ENCODE results near the gene SOX11. TPM values are rescaled to one million over a fixed set of nuclear protein-coding genes. Genes with fewer than 3 reads are reported as not detected.

SOX11 gene
- total and polyA plus RNA-seq, 2 of the 8 experiments (the other 6 are each of a cell fraction or from before 2014, with no cell fraction given): 9.0 to 55.6 TPM

DNA sequence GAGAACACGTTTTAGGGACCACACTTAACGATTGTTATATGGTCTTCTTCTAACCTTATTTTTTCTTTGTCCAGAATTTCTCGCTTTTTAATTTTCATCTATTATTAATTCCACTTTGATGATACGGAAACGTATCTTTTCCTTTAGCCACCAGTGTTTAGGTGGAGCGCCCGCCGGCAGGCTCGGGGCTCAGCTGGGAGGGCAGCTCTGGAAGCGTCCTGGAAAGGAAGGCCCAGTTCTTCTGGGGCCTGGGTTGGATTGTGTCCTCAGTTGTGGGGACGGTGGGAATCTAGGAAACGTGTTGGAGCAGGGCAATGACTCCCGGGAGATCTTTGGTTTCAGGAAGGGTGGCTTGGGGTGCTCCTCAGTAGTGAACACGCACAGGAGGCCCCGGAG lies 19.4 kb upstream of the SOX11 start:
- Histone ChIP-seq H4K91ac (replicated peaks; ENCODE audit: insufficient read length, low read length) (no peak overlapping the region), H3K4me3 (ENCODE audit: extremely low read depth in 1 of 4, insufficient read depth in 2 of 4, low read depth in 3 of 4, low read length in 4 of 4) (peak overlapping the region in 3 of 4 experiments; percentile 36 to 67 (median 37); a peak in 5 of 8 replicates), H4K8ac (ENCODE audit: extremely low read depth, insufficient read depth, low read length) (no peak overlapping the region), H3K14ac (ENCODE audit: insufficient read length) (no peak overlapping the region), H3K9ac (replicated peaks in 1 of 4; ENCODE audit: extremely low read depth in 1 of 4, low read depth in 3 of 4, low read length in 3 of 4) (no peak overlapping the region), H2BK12ac (ENCODE audit: low read depth, low read length) (no peak overlapping the region), H3K79me2 (ENCODE audit: control insufficient read depth in 1 of 2, insufficient read depth in 2 of 2, low read length in 2 of 2) (no peaks in the 10 kb centered on the region), H3K27ac (ENCODE audit: low read depth, low read length) (no peak overlapping the region), H2BK20ac (ENCODE audit: low read length) (no peak overlapping the region), H4K5ac (ENCODE audit: insufficient read length, low read depth, low read length) (no peak overlapping the region), H4K20me1 (replicated peaks in 1 of 2; ENCODE audit: control insufficient read depth in 1 of 2, insufficient read depth in 2 of 2, low read length in 2 of 2) (no peaks in the 10 kb centered on the region), H3K18ac (ENCODE audit: extremely low read depth, low read length) (no peak overlapping the region), H2BK15ac (ENCODE audit: low read length) (no peak overlapping the region), H3K27me3 (replicated peaks in 1 of 4; ENCODE audit: control insufficient read depth in 3 of 4, extremely low read depth in 1 of 4, insufficient read depth in 3 of 4, low read length in 3 of 4) (peaks cover 3 to 28% (median 19%) of the 10 kb centered on the region in 4 experiments), H3K79me1 (ENCODE audit: low read depth, low read length) (no peaks in the 10 kb centered on the region), H2BK5ac (ENCODE audit: low read depth, low read length) (no peak overlapping the region), H3K23me2 (ENCODE audit: low read depth, low read length) (peaks cover 6% of the 10 kb centered on the region; the same call in 1 of the 2 replicates), H2AK5ac (ENCODE audit: low read depth, low read length) (no peak overlapping the region), H2BK120ac (replicated peaks; ENCODE audit: low read depth, low read length) (no peak overlapping the region), H3K4me2 (ENCODE audit: insufficient read depth in 1 of 2, low read depth in 2 of 2, low read length in 2 of 2) (peak overlapping the region; percentile 77 to 86), H3K4ac (replicated peaks; ENCODE audit: insufficient read length, low read depth, low read length) (no peak overlapping the region), H3K9me3 (ENCODE audit: insufficient read depth in 2 of 2, low read depth in 1 of 2, low read length in 1 of 2) (no peaks in the 10 kb centered on the region), H3K56ac (replicated peaks; ENCODE audit: insufficient read length, low read depth, low read length) (no peak overlapping the region), H2AFZ (ENCODE audit: low read length) (no peak overlapping the region), H3K4me1 (replicated peaks in 1 of 4; ENCODE audit: control insufficient read depth in 3 of 4, insufficient read depth in 4 of 4, low read length in 3 of 4) (peaks cover 2 to 8% (median 6%) of the 10 kb centered on the region in 4 experiments), H3K23ac (ENCODE audit: insufficient read length) (no peak overlapping the region), H3K36me3 (ENCODE audit: control insufficient read depth in 2 of 4, insufficient read depth in 4 of 4, low read length in 3 of 4) (no peaks in the 10 kb centered on the region)
- 82 to 100% methylated on average over 3 to 15 of the region's 15 CpGs for WGBS, 2 experiments (ENCODE audit: extremely low coverage in 1 of 2, insufficient coverage in 1 of 2, insufficient read length in 1 of 2, insufficient replicate concordance in 2 of 2, low coverage in 1 of 2, low lambda C conversion rate in 2 of 2, missing lambda C conversion rate in 1 of 2)
- TF ChIP-seq EGR1 (IDR thresholded peaks at IDR 0.05; ENCODE audit: borderline replicate concordance, low read depth, low read length): no peak
- no peak for TF ChIP-seq POU5F1 (IDR thresholded peaks at IDR 0.05; ENCODE audit: low read depth, low read length)
- TF ChIP-seq, protein P1, sequence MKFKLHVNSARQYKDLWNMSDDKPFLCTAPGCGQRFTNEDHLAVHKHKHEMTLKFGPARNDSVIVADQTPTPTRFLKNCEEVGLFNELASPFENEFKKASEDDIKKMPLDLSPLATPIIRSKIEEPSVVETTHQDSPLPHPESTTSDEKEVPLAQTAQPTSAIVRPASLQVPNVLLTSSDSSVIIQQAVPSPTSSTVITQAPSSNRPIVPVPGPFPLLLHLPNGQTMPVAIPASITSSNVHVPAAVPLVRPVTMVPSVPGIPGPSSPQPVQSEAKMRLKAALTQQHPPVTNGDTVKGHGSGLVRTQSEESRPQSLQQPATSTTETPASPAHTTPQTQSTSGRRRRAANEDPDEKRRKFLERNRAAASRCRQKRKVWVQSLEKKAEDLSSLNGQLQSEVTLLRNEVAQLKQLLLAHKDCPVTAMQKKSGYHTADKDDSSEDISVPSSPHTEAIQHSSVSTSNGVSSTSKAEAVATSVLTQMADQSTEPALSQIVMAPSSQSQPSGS (IDR thresholded peaks at IDR 0.05; ENCODE audit: low read length): no peak
- TF ChIP-seq RFX5 (IDR thresholded peaks at IDR 0.05; ENCODE audit: borderline replicate concordance, low read depth, low read length): no peak
- no peak for TF ChIP-seq CBX8 (IDR thresholded peaks at IDR 0.05; ENCODE audit: borderline replicate concordance, low read depth, low read length)
- TF ChIP-seq KDM5A (IDR thresholded peaks at IDR 0.05; ENCODE audit: low read length): no peak
- no peak for TF ChIP-seq RBBP5 (IDR thresholded peaks at IDR 0.05; ENCODE audit: borderline replicate concordance, low read depth, low read length)
- TF ChIP-seq TCF12 (IDR thresholded peaks at IDR 0.05; ENCODE audit: low read depth, low read length): no peak
- no peak for TF ChIP-seq NRF1 (IDR thresholded peaks at IDR 0.05; ENCODE audit: low read depth, low read length)
- no peak for TF ChIP-seq RAD21 (IDR thresholded peaks at IDR 0.05 in 1 of 2, conservative IDR thresholded peaks at IDR 0.05 in 1 of 2; ENCODE audit: low read depth in 2 of 2, low read length in 2 of 2)
- ChIA-PET CTCF (ENCODE audit: partially characterized antibody) (no interaction called here), POLR2A (ENCODE audit: partially characterized antibody) (no interaction called here)
- FAIRE-seq (no peak), DNase-seq (ENCODE audit: low read depth in 1 of 2, low spot score in 2 of 2) (no peak)
